ENCODE measurements around the gene COL4A5. TPM values are rescaled to one million over a fixed set of nuclear protein-coding genes. Genes with fewer than 3 reads are reported as not detected.

COL4A5 gene
- total RNA-seq, 1 donor from 2014 or later: 21.8 TPM

DNA sequence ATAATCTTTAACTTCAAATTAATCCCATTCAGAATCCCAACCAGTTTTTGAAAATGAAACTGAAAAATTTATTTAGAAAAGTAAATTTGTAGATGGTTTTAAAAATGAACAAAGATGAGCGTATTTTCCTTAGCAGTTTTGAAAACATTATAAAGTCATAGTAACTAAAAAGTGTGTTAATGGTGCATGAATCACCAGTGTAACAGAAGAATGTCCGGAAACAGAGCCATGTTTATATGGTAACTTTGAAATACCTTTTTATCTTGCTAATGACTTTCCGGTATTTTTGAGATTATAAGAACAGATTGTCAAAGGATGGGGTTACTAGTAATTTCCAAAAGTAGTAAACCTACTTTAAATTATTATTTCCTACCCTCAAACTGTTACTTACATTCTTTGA is 150.9 kb downstream of the COL4A5 start:
- DNase-seq (ENCODE audit: low spot score) (no peak), ATAC-seq (no peak)
- intact Hi-C loops (cut with DNase I): no loop called here

DNA sequence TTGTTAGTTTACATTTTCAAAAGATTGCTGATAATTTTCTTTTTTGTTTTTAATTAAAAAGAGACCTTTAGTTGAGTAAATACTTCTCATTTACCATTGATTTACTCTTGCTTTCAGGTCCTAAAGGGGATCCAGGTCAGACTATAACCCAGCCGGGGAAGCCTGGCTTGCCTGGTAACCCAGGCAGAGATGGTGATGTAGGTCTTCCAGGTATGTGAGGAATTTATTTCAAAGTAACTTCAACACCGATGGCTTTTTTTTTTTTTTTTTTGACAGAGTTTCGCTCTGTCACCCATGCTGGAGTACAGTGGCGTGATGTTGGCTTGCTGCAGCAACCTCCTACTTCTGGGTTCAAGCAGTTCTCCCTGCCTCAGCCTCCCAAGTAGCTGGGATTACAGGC is 161.6 kb downstream of the COL4A5 start:
- intact Hi-C loops (cut with DNase I): no loop called here
- no peak for ATAC-seq
- DNase-seq (ENCODE audit: low spot score): no peak

DNA sequence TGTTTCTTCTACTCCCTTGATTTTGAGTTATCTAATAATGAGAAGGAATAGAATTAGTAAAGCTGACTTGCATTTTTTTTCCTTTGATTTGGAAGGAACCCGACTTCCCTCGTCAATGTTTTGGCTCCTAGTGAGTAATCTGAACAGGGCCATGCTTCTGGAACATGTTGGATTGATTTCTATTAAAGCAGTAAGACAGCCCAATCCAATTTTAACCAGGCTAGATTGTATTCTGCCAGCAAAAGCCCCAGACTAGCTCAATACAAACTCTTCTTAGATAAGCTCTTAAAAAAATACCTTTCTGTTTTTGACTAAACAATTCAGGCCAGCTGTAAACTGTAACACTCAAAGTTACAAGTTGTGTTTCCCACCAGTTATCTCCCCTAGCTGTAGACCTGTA is 170.5 kb downstream of the COL4A5 start:
- no peak for ATAC-seq
- no peak for DNase-seq (ENCODE audit: low spot score)
- intact Hi-C loops (cut with DNase I): no loop called here

DNA sequence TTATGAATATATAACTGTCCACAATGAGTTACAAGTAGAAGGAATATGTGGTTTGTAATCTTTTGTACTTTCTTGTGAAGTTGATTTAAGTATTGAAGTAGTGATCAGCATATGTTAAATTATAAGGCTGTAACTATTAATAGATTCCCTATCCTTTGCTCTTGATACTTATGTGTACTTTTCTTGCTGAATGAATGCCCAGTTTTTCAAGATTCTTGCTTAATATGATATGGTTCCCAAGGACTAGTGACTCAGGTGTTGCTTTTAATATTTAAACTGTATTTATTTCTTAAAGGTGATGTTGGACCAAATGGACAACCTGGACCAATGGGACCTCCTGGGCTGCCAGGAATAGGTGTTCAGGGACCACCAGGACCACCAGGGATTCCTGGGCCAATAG is 175.0 kb downstream of the COL4A5 start:
- intact Hi-C loops (cut with DNase I): no loop called here
- ATAC-seq: no peak

DNA sequence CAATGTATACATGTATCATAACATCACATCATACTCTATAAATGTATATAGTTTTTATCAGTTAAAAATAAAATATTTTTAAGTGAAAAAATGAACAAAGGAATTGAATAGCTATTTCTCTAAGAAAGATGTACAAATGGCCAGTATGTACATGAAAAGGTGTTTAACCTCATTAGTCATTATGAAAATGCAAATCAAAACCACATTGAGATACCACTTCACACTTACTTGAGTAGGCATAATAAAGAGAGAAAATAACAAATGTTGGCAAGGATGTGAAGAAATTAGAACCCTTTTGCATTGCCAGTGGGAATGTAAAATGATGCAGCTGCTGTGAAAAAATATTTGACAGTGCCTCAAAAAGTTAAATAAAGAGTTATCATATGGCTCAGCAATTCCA is 201.2 kb downstream of the COL4A5 start:
- ATAC-seq: no peak
- no peak for DNase-seq (ENCODE audit: low spot score)
- intact Hi-C loops (cut with DNase I): no loop called here

More for the DNA sequence above, 175.0 kb downstream of the COL4A5 start:
- DNase-seq (ENCODE audit: low spot score): no peak

DNA sequence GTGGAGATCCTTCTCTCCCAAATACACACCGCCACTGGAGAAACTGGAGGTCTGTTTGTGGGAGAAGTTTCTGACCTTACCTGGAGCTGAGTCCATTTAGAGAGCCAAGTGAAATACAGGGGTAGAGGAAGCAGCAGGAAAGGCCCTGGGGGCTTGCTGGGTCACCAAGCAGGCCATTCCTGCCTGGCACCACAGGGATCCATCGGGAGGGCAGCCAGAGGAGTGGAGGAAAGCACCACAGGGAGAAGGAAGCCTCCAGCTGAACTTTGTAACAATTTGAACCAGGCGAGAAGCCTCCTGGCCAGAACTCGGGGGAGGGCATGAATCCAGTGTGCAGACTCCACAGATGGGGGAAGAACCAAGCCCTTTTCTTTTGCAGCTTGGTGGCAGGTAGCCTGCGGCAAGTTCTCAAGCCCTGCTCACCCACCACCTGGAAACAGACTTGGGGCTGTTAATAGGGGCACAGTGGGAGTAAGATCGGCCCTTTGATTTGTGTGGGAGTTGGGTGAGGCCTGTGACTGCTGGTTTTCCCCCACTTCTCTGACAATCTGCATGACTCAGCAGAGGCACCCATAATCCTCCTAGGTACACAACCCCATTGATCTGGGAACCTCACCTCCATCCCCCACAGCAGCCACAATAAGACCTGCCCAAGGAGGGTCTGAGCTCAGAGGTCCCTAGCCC is 202.1 kb downstream of the COL4A5 start:
- ATAC-seq (no peak), DNase-seq (ENCODE audit: low spot score) (no peak)
- intact Hi-C loops (cut with DNase I): no loop called here

DNA sequence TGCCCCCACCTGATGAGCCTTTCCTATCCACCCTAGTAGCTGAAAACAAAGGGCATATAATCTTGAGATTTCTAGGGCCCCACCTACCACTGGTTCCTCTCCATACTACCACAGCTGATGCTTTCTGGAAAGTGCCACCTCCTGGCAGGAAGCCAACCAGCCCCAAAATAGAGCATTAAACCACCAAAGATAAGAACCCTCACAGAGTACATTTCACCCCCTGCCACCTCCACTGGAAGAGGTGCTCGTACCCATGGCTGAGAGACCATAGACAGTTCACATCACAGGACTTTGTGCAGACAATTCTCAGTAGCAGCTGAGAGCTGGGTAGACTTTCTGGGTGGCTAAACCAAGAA is 202.6 kb downstream of the COL4A5 start:
- ATAC-seq (no peak), DNase-seq (ENCODE audit: low spot score) (no peak)
- intact Hi-C loops (cut with DNase I): no loop called here

DNA sequence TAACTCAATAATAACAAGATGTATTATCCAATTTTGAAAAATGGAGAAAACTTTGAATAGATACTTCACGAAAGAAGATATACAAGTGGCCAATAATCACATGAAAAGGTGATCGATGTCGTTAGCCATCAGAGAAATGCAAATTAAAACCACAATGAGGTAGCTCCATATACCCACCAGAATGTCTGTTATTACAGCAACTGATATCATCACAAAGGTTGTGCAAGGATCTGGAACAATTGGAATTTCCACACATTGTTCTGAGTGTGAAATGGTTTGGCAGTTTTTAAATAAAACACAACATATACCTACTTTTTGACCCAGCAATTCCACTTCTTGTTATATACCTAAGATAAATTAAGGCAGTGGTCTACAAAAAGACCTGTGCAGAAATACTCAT is 225.1 kb downstream of the COL4A5 start:
- ATAC-seq (no peak), DNase-seq (ENCODE audit: low spot score) (no peak)
- intact Hi-C loops (cut with DNase I): no loop called here

DNA sequence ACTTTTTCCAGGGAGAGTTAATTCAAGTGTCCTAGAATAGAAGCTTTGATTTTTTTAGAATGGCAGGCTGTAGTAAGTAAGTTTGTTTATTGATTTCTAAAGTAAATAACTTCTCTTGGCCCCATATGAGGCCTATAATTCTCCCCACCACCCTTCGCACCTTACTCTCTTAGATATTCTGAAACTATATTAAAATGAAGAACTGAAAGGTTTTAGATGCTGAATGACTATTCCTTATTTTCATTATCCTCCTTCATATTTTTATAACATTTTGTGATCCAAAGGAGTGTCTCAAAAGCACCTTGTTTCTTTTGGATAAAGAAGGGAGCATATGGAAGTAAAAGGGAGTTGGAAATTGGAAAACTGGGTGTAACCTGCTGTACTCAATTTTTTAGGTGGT is 226.5 kb downstream of the COL4A5 start:
- intact Hi-C loops (cut with DNase I): no loop called here
- ATAC-seq (no peak), DNase-seq (ENCODE audit: low spot score) (no peak)

DNA sequence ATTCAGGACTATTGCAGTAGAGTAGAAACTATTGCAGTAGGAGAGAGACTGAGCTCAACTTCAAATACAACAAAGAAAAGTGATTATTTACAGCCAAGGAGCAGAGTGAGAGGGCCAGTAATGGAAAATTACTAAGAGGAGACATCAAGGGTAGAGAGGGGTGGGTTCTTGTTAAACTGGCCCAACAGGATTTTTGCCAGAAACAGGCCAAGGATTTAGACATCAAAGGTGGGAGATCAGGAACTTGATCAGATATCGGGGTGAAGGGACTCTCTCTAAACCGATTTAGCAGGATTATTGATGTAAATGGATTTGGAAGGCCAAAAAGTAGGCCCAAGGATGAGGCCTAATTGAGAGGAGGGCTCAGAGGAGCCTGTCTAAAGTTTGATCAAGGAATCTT is 231.9 kb downstream of the COL4A5 start:
- DNase-seq (ENCODE audit: low spot score): no peak
- ATAC-seq: no peak
- intact Hi-C loops (cut with DNase I): no loop called here

DNA sequence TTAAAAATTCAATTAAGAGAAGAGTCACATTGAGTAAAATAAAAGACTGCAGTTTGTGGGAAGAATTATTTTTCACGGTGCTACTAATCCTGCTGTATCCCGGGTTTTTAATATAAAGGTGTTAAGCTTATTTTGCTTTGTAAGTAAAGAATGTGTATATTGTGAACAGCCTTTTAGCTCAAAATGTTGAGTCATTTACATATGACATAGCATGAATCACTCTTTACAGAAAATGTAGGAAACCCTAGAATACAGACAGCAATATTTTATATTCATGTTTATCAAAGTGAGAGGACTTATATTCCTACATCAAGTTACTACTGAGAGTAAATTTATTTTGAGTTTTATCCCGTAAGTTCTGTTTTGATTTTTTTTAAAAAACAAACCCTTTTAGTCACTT is 257.1 kb downstream of the COL4A5 start:
- DNase-seq (ENCODE audit: low spot score) (no peak), ATAC-seq (no peak)
- intact Hi-C loops (cut with DNase I): no loop called here

DNA sequence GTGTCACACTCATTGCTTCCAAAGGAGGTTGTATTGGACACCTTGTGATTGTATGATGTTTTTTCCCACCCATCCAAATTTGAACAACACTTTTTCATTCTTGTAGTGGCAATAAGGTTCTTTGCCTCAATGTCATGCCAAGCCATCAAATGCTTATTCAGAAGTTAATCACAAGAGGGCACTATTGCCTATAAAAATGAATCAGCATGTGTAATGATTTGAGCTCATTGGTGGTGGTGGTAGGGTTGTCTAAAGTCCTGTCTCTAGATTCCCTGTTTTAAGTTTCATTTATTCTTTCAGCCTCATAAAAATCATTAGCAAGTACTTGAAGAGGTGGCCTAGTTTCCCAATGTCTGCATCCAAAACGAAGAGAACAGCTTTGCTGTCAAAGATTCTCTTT is 259.7 kb downstream of the COL4A5 start:
- intact Hi-C loops (cut with DNase I): no loop called here
- ATAC-seq: no peak
- DNase-seq (ENCODE audit: low spot score): no peak

DNA sequence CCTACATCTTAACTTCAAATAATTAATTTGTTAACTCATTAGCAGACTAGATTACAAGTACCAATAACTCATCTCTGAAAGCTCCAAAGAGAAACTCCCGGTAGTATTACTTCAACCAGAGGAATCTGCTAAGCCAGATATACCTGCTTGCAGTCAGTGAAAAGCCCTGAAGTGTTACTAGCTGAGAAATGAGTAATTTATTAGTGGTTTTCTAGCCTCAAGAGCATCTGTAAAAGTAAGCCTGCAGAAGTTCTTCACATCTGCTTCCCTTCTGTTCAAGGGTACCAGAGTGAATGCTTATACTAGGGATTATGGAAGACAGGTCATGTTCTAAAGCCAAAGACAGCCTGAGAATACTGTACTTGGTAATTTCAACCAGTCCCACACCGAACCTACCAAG is 262.0 kb downstream of the COL4A5 start:
- intact Hi-C loops (cut with DNase I): no loop called here
- DNase-seq (ENCODE audit: low spot score) (no peak), ATAC-seq (no peak)

DNA sequence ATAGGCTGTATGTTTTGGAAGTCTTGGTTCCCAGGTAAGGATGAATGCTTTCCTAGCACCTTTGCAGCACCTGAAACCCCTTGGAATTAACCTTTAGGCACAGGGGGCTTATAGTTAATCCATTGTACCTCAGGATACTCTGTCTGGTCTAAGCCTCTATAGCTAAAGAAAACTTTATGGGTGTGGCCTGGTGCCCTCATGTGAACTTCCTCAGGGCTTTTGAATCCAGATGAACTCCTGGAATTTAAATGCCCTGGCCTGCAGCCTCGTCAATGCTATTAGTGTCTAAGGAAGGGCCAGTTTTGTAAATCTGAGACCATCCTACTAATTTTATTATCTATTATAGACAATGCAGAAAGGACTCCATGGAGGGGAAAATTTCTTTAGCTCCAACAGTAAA is 262.9 kb downstream of the COL4A5 start:
- ATAC-seq (no peak), DNase-seq (ENCODE audit: low spot score) (no peak)
- intact Hi-C loops (cut with DNase I): no loop called here

DNA sequence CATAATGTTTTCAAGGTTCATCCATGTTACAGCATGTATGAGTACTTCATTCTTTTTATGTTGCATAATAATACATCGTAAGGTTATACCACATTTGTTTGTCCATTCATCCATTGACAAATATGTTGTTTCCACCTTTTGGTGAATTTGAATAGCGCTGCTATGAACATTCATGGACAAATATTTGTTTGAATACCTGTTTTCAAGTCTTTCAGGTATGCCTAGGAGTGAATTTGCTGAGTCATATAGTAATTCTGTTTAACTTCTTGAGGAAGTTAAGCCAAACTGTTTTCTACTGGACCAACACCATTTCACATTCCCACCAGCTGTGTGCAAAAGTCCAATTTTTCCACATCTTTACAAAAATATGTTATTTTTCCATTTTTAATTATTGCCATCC is 265.2 kb downstream of the COL4A5 start:
- ATAC-seq (no peak), DNase-seq (ENCODE audit: low spot score) (no peak)
- intact Hi-C loops (cut with DNase I): no loop called here

DNA sequence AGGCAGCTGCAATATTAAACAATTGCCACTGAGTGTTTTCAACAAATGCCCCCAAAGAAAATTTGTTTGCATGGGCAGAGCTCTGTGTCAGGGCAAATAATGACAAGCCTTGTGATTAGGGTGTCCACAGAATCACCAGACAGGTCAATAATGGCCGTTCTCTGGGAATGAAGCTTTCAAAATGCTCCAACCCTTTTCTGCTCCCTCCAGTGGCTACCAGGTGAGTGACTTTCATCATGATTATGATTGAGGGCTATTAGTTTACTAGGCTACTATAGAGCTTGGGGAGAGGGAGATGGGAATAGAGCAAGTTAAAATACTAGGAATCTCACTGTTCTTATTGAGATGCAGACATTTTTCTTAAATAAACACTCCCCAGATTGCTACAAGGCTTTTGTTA is 273.2 kb downstream of the COL4A5 start:
- intact Hi-C loops (cut with DNase I): no loop called here
- no peak for DNase-seq (ENCODE audit: low spot score)
- ATAC-seq: no peak

DNA sequence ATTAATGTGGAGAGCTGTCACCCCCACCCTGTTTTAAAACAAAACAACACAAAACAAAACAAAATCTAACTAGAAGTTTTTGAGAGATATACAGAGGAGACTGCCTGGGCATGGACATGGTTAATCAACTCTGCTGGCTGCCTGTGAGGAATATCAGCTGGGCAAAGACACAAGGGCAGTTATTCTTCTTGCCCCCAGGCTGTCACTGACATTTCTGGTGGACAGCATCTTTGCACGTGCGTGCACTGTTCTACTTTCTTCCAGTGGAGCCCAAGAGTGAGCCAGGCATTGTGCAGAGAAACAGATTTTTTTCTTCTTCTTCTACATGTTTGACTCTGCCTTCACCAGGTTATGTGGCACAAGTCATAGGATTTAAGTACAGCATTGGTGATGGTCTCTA is 282.9 kb downstream of the COL4A5 start:
- ATAC-seq: no peak
- intact Hi-C loops (cut with DNase I): no loop called here
- DNase-seq (ENCODE audit: low spot score): no peak

DNA sequence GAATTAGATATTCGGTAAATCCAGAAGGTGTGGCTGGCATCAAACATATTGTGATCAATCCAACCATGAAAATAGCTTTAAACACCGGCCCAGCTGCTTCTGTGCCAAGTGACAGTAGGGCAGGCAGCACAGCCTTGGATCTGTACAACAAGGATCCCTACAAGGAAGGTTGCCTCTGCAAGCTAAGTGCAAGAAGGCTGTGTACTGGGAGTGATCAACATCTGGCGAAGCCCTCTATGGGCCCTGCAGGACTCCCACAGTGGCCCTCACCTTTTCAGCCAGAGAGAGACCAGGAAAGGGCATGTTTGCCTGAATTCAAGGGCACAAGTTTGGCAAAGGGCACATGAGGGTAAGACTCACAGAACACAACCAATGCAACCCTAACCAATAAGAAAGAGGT is 287.1 kb downstream of the COL4A5 start:
- intact Hi-C loops (cut with DNase I): no loop called here
- ATAC-seq (no peak), DNase-seq (ENCODE audit: low spot score) (no peak)

DNA sequence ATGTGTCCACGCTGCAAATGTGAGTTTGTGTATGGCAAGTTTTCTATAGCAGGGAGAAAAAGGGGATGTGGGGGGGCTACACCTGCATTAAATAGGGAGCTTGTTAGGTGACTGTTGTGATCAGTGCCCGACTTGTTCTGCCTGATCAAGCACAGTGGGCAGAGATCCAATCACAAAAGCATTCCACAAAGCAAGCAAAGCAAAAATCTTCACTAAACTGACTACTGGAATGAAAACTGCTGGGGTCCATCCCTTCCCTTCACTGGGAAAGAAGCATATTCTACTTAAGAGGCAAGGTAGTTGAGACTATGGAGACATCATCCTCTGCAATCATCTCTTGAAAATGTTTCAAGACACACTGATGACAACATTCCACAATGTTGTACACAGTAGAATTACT is 291.5 kb downstream of the COL4A5 start:
- ATAC-seq: no peak
- intact Hi-C loops (cut with DNase I): no loop called here
- no peak for DNase-seq (ENCODE audit: low spot score)

DNA sequence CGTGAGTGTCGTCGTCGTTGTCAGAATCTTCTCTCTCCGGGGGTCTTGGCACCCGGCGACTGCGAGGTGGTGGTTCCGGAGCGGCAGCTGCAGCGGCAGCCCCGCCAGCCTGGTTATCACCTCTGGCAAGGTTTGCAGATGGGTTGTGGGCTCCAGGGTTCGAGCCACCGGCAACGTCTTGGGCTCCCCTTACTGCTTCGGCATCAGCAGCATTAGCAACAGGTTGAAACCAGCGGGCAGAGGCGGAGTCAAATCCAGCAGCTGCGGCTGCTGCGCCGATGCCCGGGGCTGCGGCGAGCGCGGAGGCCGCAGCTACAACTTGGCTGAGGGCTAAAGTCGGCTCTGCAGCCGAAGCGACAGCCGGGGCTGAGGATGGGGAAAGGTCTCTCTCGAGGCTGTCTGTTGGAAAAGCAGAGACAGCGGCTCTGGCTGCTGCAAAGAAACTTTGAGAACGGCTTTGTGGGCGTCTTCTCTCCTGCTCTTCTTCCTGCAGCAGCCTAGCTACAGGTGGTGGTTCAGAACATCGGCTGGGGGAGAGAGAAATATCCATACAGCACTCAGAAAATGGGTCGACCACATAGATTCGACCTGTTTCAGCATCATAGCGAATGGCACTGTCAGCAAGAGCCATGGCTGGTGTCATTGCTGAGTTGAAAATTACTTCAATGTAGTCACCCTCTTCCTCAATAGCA is 293.1 kb downstream of the COL4A5 start:
- DNase-seq (ENCODE audit: low spot score) (no peak), ATAC-seq (no peak)
- intact Hi-C loops (cut with DNase I): no loop called here

DNA sequence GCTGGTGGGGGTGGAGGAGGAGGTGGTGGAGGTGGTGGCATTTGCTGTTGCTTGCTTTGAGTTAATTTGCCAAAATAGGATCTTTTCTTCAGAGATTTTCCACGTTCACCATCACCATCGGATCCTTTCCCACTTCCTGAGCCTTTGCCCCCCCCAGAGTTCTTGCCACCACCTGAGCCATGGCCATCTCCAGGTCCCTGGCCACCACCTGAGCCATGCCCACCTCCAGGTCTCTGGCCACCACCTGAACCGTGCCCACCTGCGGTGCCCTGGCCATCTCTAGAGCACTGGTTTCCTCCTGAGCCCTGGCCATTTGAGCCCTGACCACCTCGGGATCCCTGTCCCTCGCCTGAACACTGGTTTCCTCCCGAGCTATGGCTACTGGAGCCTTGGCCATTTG is 294.8 kb downstream of the COL4A5 start:
- intact Hi-C loops (cut with DNase I): no loop called here
- no peak for ATAC-seq
- DNase-seq (ENCODE audit: low spot score): no peak
